ENCODE measurements around the gene MOCOS.

The MOCOS gene

DNA sequence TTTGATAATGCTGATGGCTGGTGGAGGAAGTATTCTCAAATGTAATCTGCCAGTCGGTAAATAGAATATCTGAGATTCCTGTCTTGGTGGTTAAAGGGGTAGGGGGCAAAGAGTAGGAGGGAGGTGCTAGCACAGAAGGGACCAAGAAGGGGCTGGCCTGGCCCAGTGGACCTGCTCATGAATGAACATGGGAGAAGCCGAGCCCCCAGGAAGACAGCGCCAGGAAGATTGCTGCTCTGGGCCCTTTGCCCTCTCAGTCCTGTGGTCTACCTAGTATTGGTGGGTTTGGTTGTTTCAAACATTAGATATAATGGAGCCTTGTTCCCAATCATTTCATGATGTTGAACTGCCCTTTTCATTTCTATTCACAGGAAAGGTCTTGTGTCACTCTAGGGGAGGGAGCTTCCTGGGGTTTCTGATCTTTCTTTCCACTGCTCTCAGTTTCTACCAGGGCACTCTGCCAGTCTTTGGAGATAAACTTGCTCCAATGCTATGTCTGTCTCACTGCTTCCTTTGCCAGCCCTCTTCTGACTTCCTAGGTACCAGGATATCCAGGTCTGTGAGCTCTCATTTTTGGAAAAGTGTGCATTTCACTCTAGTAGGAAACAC, 5.3 kb upstream of the MOCOS start:
- Histone ChIP-seq H4K20me1 (ENCODE audit: control insufficient read depth, insufficient read depth, low read depth, low read length) (no peaks in the 10 kb centered on the region), H3K9me3 (ENCODE audit: control insufficient read depth, insufficient read depth, low read length) (no peaks in the 10 kb centered on the region), H3K27ac (ENCODE audit: low read depth, low read length) (no peak overlapping the region), H3K27me3 (ENCODE audit: control insufficient read depth, low read length) (peaks cover 5% of the 10 kb centered on the region), H3K79me2 (ENCODE audit: control insufficient read depth, low read length) (no peaks in the 10 kb centered on the region), H3K4me2 (ENCODE audit: low read length) (no peak overlapping the region), H3F3A (ENCODE audit: control insufficient read depth, insufficient read depth) (no peaks in the 10 kb centered on the region), H3K9me2 (replicated peaks; ENCODE audit: control insufficient read depth, low read length) (no peaks in the 10 kb centered on the region), H3K4me1 (ENCODE audit: control insufficient read depth, low read length) (peaks cover 16% of the 10 kb centered on the region), H3K36me3 (ENCODE audit: control insufficient read depth, low read length) (peaks cover 2% of the 10 kb centered on the region), H3K4me3 (ENCODE audit: low read length) (no peak overlapping the region)
- TF ChIP-seq, protein P1, sequence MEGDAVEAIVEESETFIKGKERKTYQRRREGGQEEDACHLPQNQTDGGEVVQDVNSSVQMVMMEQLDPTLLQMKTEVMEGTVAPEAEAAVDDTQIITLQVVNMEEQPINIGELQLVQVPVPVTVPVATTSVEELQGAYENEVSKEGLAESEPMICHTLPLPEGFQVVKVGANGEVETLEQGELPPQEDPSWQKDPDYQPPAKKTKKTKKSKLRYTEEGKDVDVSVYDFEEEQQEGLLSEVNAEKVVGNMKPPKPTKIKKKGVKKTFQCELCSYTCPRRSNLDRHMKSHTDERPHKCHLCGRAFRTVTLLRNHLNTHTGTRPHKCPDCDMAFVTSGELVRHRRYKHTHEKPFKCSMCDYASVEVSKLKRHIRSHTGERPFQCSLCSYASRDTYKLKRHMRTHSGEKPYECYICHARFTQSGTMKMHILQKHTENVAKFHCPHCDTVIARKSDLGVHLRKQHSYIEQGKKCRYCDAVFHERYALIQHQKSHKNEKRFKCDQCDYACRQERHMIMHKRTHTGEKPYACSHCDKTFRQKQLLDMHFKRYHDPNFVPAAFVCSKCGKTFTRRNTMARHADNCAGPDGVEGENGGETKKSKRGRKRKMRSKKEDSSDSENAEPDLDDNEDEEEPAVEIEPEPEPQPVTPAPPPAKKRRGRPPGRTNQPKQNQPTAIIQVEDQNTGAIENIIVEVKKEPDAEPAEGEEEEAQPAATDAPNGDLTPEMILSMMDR (IDR thresholded peaks at IDR 0.05; ENCODE audit: low read depth, low read length, poor library complexity, severe bottlenecking) = no peak
- TF ChIP-seq EZH2phosphoT487 (IDR thresholded peaks at IDR 0.05; ENCODE audit: borderline replicate concordance, low read length) = no peak

DNA sequence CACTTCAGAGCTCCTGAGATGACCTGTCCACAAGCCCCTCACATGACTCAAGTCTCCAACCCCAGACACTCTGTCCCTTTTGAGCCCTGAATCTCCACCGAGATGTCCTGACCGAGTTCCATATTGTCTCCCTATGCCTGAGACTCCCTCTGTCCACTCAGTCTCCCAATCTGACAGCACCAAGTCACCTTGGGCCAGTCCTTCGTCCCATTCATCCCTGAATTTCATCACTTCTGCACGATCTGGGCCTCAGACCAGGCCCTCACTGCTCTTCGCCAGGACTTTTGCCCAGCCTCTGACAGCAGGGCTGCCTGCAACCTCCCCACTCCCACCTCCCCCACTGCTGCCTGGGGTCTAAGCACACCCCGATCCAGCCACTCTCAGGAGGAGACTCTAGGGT, 4.3 kb upstream of the MOCOS start:
- Histone ChIP-seq H3K27me3 (ENCODE audit: control insufficient read depth, low read length) (peaks cover 15% of the 10 kb centered on the region), H3K27ac (ENCODE audit: low read depth, low read length) (no peak overlapping the region), H3K9me2 (replicated peaks; ENCODE audit: control insufficient read depth, low read length) (no peaks in the 10 kb centered on the region), H3K4me2 (ENCODE audit: low read length) (no peak overlapping the region), H3K4me3 (ENCODE audit: low read length) (no peak overlapping the region), H3K36me3 (ENCODE audit: control insufficient read depth, low read length) (no peaks in the 10 kb centered on the region), H3K4me1 (ENCODE audit: control insufficient read depth, low read length) (peaks cover 18% of the 10 kb centered on the region), H3F3A (ENCODE audit: control insufficient read depth, insufficient read depth) (no peaks in the 10 kb centered on the region), H4K20me1 (ENCODE audit: control insufficient read depth, insufficient read depth, low read depth, low read length) (no peaks in the 10 kb centered on the region), H3K9me3 (ENCODE audit: control insufficient read depth, insufficient read depth, low read length) (no peaks in the 10 kb centered on the region), H3K79me2 (ENCODE audit: control insufficient read depth, low read length) (no peaks in the 10 kb centered on the region)
- no peak for TF ChIP-seq EZH2phosphoT487 (IDR thresholded peaks at IDR 0.05; ENCODE audit: borderline replicate concordance, low read length)
- TF ChIP-seq, protein P1 (IDR thresholded peaks at IDR 0.05; ENCODE audit: low read depth, low read length, poor library complexity, severe bottlenecking) = no peak

DNA sequence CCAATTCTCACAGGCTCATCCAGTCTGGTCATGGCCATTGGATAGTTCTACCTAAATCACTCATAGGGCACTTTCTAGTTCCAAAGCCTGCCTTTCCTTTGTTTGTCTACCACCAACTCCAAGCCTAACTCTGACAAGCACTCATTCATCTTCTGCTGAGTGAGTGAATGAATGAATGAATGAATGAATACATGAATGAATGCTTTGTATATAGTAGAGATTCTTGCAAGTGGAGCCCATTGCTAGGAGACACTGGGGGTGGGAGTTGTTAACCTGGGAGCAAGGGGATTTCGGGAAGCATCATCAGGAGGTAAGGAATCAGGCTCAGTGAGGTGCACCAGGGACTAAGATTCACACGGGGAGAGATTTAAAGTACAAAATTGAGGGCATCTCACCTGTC, 3.3 kb upstream of the MOCOS start:
- no peaks in the 10 kb centered on the region for H3K9me3 ChIP-seq (ENCODE audit: control insufficient read depth, insufficient read depth, low read length)
- no peak overlapping the region for H3K4me2 ChIP-seq (ENCODE audit: low read length)
- peaks cover 25% of the 10 kb centered on the region for H3K27me3 ChIP-seq (ENCODE audit: control insufficient read depth, low read length)
- no peaks in the 10 kb centered on the region for H3F3A ChIP-seq (ENCODE audit: control insufficient read depth, insufficient read depth)
- no peak overlapping the region for H3K4me3 ChIP-seq (ENCODE audit: low read length)
- no peaks in the 10 kb centered on the region for H4K20me1 ChIP-seq (ENCODE audit: control insufficient read depth, insufficient read depth, low read depth, low read length)
- H3K27ac ChIP-seq (ENCODE audit: low read depth, low read length) = no peak overlapping the region
- H3K9me2 ChIP-seq (replicated peaks; ENCODE audit: control insufficient read depth, low read length) = no peaks in the 10 kb centered on the region
- TF ChIP-seq, protein P1 (IDR thresholded peaks at IDR 0.05; ENCODE audit: low read depth, low read length, poor library complexity, severe bottlenecking) = no peak
- TF ChIP-seq EZH2phosphoT487 (IDR thresholded peaks at IDR 0.05; ENCODE audit: borderline replicate concordance, low read length) = no peak
- peaks cover 18% of the 10 kb centered on the region for H3K4me1 ChIP-seq (ENCODE audit: control insufficient read depth, low read length)
- H3K79me2 ChIP-seq (ENCODE audit: control insufficient read depth, low read length) = no peaks in the 10 kb centered on the region
- no peaks in the 10 kb centered on the region for H3K36me3 ChIP-seq (ENCODE audit: control insufficient read depth, low read length)
